HepG2 (cell line): Measurements from ENCODE around the gene KL. TPM values are rescaled to one million over a fixed set of nuclear protein-coding genes. Genes with fewer than 3 reads are reported as not detected.

Experiments
- ATAC-seq: fragments of 200-7000 bp; cut with Tn5 transposase; 3 replicates; pipeline ENCODE4 v1.9.1; 2020; ENCODE audit warnings: mild to moderate bottlenecking, moderate library complexity
- Bru-seq: library from RNA; stranded (reverse); fragments of 400-500 nt; gene quantifications from one replicate; lab custom pipeline; 2021; lab: Mats Ljungman, UMichigan
- BruChase-seq, 2 experiments: library from RNA; stranded (reverse); fragments of 400-500 nt; gene quantifications; one replicate each; lab custom pipeline; 2021; lab: Mats Ljungman, UMichigan
- BruUV-seq: library from RNA; stranded (reverse); fragments of 400-500 nt; replicated peaks from 2 replicates; lab custom pipeline; 2021; lab: Mats Ljungman, UMichigan
- CTCF ChIA-PET: fragments of 300-600 bp; formaldehyde crosslinking; extraction: SDS; loops from one replicate; lab custom pipeline; 2021; ENCODE audit warnings: low total read pairs, inconsistent platforms, low intra/inter-chr PET ratio; lab: Yijun Ruan, JAX
- POLR2A ChIA-PET: fragments of 350-600 bp; sonication (Branson Sonifier 250); formaldehyde crosslinking; loops from one replicate; lab custom pipeline; 2020; ENCODE audit warnings: antibody characterized with exemption, inconsistent platforms; lab: Yijun Ruan, JAX
- DNase-seq: peaks from one replicate; pipeline ENCODE4 v3.0.0-alpha.2; 2015; ENCODE audit warnings: low spot score
- FAIRE-seq: peaks from 3 replicates; lab custom pipeline; 2011; peaks lifted over from hg19 to GRCh38; lab: Jason Lieb, UNC
- H2AFZ ChIP-seq: one replicate; pipeline ENCODE4 v1.6.1; 2011; ENCODE audit warnings: low read length, inconsistent platforms
- H3K27ac ChIP-seq: fragments of 300-600 bp; 3 replicates; pipeline ENCODE4 v1.8.0; 2011; ENCODE audit warnings: mixed run types, mild to moderate bottlenecking, mixed read lengths, low read length, inconsistent platforms; ENCODE audit not compliant: insufficient read depth; ENCODE audit errors: extremely low read length
- H3K27me3 ChIP-seq, 2 experiments: fragments of 200-600 bp in 1 of 2; 2 replicates in 1 of 2; 3 replicates in 1 of 2; pipeline versions ENCODE4 v1.6.0 to v1.8.0; 2011; ENCODE audit warnings: low read length in 2 of 2, mild to moderate bottlenecking in 2 of 2, moderate library complexity in 2 of 2, inconsistent platforms in 1 of 2; ENCODE audit not compliant: insufficient read depth in 2 of 2, control insufficient read depth in 1 of 2
- H3K36me3 ChIP-seq, 2 experiments: fragments of 200-600 bp in 1 of 2; replicated peaks in 1 of 2; 2 replicates in 1 of 2; 3 replicates in 1 of 2; pipeline versions ENCODE4 v1.5.1 to v1.8.0; 2011; ENCODE audit warnings: low read length in 2 of 2, inconsistent platforms in 1 of 2; ENCODE audit not compliant: insufficient read depth in 2 of 2, control insufficient read depth in 1 of 2
- H3K4me1 ChIP-seq: 2 replicates; pipeline ENCODE4 v1.5.1; 2012; ENCODE audit warnings: low read length, inconsistent platforms; ENCODE audit not compliant: insufficient read depth
- H3K4me2 ChIP-seq: 2 replicates; pipeline ENCODE4 v1.6.0; 2011; ENCODE audit warnings: low read depth, low read length, inconsistent platforms
- H3K4me3 ChIP-seq, 3 experiments: fragments of 200-600 bp in 1 of 3; sonication (generic), shearing (Covaris generic) in 1 of 3; replicated peaks in 1 of 3; 2 replicates each; pipeline ENCODE4 v1.5.1; 2011 to 2016; ENCODE audit warnings: low read length in 3 of 3, inconsistent platforms in 2 of 3, low read depth in 2 of 3, mild to moderate bottlenecking in 2 of 3, control low read depth in 1 of 3, mixed read lengths in 1 of 3; ENCODE audit not compliant: insufficient read depth in 1 of 3
- H3K79me2 ChIP-seq: one replicate; pipeline ENCODE4 v1.6.1; 2011; ENCODE audit warnings: low read length, inconsistent platforms; ENCODE audit not compliant: insufficient read depth
- H3K9ac ChIP-seq: 2 replicates; pipeline ENCODE4 v1.6.0; 2011; ENCODE audit warnings: mild to moderate bottlenecking, low read depth, low read length, inconsistent platforms; ENCODE audit not compliant: insufficient read depth
- H3K9me3 ChIP-seq: 2 replicates; pipeline ENCODE4 v1.5.1; 2012; ENCODE audit warnings: mild to moderate bottlenecking, low read length
- H4K20me1 ChIP-seq: 2 replicates; pipeline ENCODE4 v1.6.0; 2011; ENCODE audit warnings: inconsistent platforms, mild to moderate bottlenecking, low read length, moderate library complexity; ENCODE audit not compliant: insufficient read depth
- ARNT2 ChIP-seq: sonication (generic); formaldehyde crosslinking; IDR thresholded peaks from 2 replicates; pipeline ENCODE4 v1.8.0; 2022; ENCODE audit warnings: mild to moderate bottlenecking, low read depth, missing genetic modification reagents, moderate library complexity
- CEBPG ChIP-seq: IDR thresholded peaks from 2 replicates; pipeline ENCODE4 v1.6.1; 2016
- CHD4 ChIP-seq: fragments of 200-600 bp; sonication (generic); IDR thresholded peaks from 2 replicates; pipeline ENCODE4 v1.7.0; 2017; ENCODE audit warnings: mild to moderate bottlenecking, low read length, borderline replicate concordance
- ELF3 ChIP-seq: IDR thresholded peaks from 2 replicates; pipeline ENCODE4 v1.6.1; 2016; ENCODE audit warnings: missing genetic modification reagents, missing compliant biosample characterization
- GTF2F1 ChIP-seq: fragments of 150-350 bp; IDR thresholded peaks from 2 replicates; pipeline ENCODE4 v1.6.1; 2014; ENCODE audit warnings: low read length
- HNF4A ChIP-seq: sonication (generic); formaldehyde crosslinking; IDR thresholded peaks from 2 replicates; pipeline ENCODE4 v1.4.0; 2020; ENCODE audit warnings: missing genetic modification reagents
- JUNB ChIP-seq: sonication (generic); formaldehyde crosslinking; IDR thresholded peaks from 2 replicates; pipeline ENCODE4 v1.8.0; 2022; ENCODE audit warnings: missing genetic modification reagents, mild to moderate bottlenecking, borderline replicate concordance
- KLF15 ChIP-seq: sonication (generic); formaldehyde crosslinking; IDR thresholded peaks from 2 replicates; pipeline ENCODE4 v1.8.1; 2023; ENCODE audit warnings: borderline replicate concordance, mild to moderate bottlenecking, inconsistent platforms, missing genetic modification reagents, mixed read lengths
- SIX4 ChIP-seq: sonication (generic); formaldehyde crosslinking; IDR thresholded peaks from 2 replicates; pipeline ENCODE4 v1.4.0; 2020; ENCODE audit warnings: missing genetic modification reagents
- THAP8 ChIP-seq: sonication (generic); formaldehyde crosslinking; IDR thresholded peaks from 2 replicates; pipeline ENCODE4 v1.5.1; 2020; ENCODE audit warnings: missing genetic modification reagents, mild to moderate bottlenecking, borderline replicate concordance
- ZFP90 ChIP-seq: sonication (generic); formaldehyde crosslinking; IDR thresholded peaks from 2 replicates; pipeline ENCODE4 v1.8.0; 2022; ENCODE audit warnings: missing genetic modification reagents, mild to moderate bottlenecking, inconsistent platforms, borderline replicate concordance
- ZGPAT ChIP-seq: IDR thresholded peaks from 2 replicates; pipeline ENCODE4 v1.6.1; 2016; ENCODE audit warnings: mild to moderate bottlenecking
- ZNF354B ChIP-seq: sonication (generic); formaldehyde crosslinking; IDR thresholded peaks from 2 replicates; pipeline ENCODE4 v1.8.0; 2022; ENCODE audit warnings: mild to moderate bottlenecking, missing genetic modification reagents
- WGBS: methylation state at CpG from one replicate; pipeline ENCODE4 v1.1.6; 2017; ENCODE audit warnings: low lambda C conversion rate; 5-methylcytosine and 5-hydroxymethylcytosine counted together
- in situ Hi-C: cut with HindIII; loops from 2 replicates; pipeline ENCODE4 v1.10.0; 2017; ENCODE audit warnings: low pct_unique_long_range_greater_than_20kb; ENCODE audit not compliant: extremely low pct_ligation_motif_present
- intact Hi-C: fragments of 100-400 bp; cut with micrococcal nuclease; formaldehyde crosslinking; loops from one replicate; pipeline ENCODE4 v1.10.0; 2022; ENCODE audit not compliant: unreplicated experiment
- long read RNA-seq, 2 experiments: library from RNA in 1 of 2; library from polyadenylated mRNA in 1 of 2; stranded (forward) in 1 of 2; unstranded in 1 of 2; transcript quantifications; one replicate each; pipeline ENCODE4 v2.0.0, GENCODE V29; 2019 to 2022
- polyA minus RNA-seq, 3 experiments: library from RNA; depleted of rRNA, polyadenylated mRNA; stranded (reverse); fragments of >200 nt; gene quantifications; 2 replicates each; pipeline ENCODE4 v1.2.3, GENCODE V29; 2011; ENCODE audit warnings: low replicate concordance in 1 of 3
- polyA plus RNA-seq, 8 experiments: library from polyadenylated mRNA; depleted of rRNA in 3 of 8; stranded (reverse) in 7 of 8; unstranded in 1 of 8; fragments of >200 nt; fragmentation: Illumina TruSeq in 4 of 8; extraction: Trizol in 4 of 8; gene quantifications; 2 replicates each; pipeline versions ENCODE4 v1.2.1 to v1.2.3, GENCODE V29; 2011 to 2016; ENCODE audit warnings: low read depth in 4 of 8, missing spikeins in 1 of 8, mixed read lengths in 1 of 8; ENCODE audit not compliant: insufficient read depth in 1 of 8
- total RNA-seq, 5 experiments: library from RNA; depleted of rRNA; stranded (reverse); fragments of >200 nt; fragmentation: Illumina TruSeq; extraction: Trizol; gene quantifications; 2 replicates each; pipeline ENCODE4 v1.2.3, GENCODE V29; 2016; ENCODE audit warnings: low read depth in 1 of 5
- TF ChIP-seq, protein P1 (sequence below): fragments of 450-650 bp; IDR thresholded peaks from 2 replicates; pipeline ENCODE4 v1.6.1; 2017; ENCODE audit warnings: mild to moderate bottlenecking

KL gene
- total RNA-seq (2016; rRNA removed; fragmentation: Illumina TruSeq; extraction: Trizol) (not detected in 2 replicates), polyA plus RNA-seq (2011; rRNA removed) (not detected in 2 replicates), polyA minus RNA-seq (2011; rRNA and poly(A)+ RNA removed; ENCODE audit: low replicate concordance) (0.05 TPM in 1 of 2 replicates, not detected in the other), Bru-seq, nascent RNA (percentile 5 among the genes with signal in this experiment), BruChase-seq, experiment 1, labeled RNA remaining after a 6-hour chase (percentile 8 among the genes with signal in this experiment), BruChase-seq, experiment 2, labeled RNA remaining after a 2-hour chase (percentile 7 among the genes with signal in this experiment)
- not detected in 2 replicates for total RNA-seq (2016; cell fraction: cytosol; rRNA removed; fragmentation: Illumina TruSeq; extraction: Trizol; ENCODE audit: low read depth)
- total RNA-seq (2016; cell fraction: insoluble cytoplasmic fraction; rRNA removed; fragmentation: Illumina TruSeq; extraction: Trizol): not detected in 2 replicates
- not detected in 2 replicates for total RNA-seq (2016; cell fraction: membrane; rRNA removed; fragmentation: Illumina TruSeq; extraction: Trizol)
- not detected in 2 replicates for total RNA-seq (2016; cell fraction: nucleus; rRNA removed; fragmentation: Illumina TruSeq; extraction: Trizol)
- not detected in 2 replicates for polyA plus RNA-seq (2011; cell fraction: cytosol; rRNA removed)
- not detected in 2 replicates for polyA plus RNA-seq (2011; cell fraction: nucleus; rRNA removed)
- not detected in 2 replicates for polyA plus RNA-seq (2012)
- not detected in 2 replicates for polyA plus RNA-seq (2016; cell fraction: cytosol; fragmentation: Illumina TruSeq; extraction: Trizol; ENCODE audit: low read depth)
- polyA plus RNA-seq (2016; cell fraction: insoluble cytoplasmic fraction; fragmentation: Illumina TruSeq; extraction: Trizol; ENCODE audit: low read depth): not detected in 2 replicates
- not detected in 2 replicates for polyA plus RNA-seq (2016; cell fraction: membrane; fragmentation: Illumina TruSeq; extraction: Trizol; ENCODE audit: low read depth)
- not detected in 2 replicates for polyA plus RNA-seq (2016; cell fraction: nucleus; fragmentation: Illumina TruSeq; extraction: Trizol; ENCODE audit: insufficient read depth, low read depth)
- not detected in 2 replicates for polyA minus RNA-seq (2011; cell fraction: cytosol; rRNA and poly(A)+ RNA removed)
- not detected in 2 replicates for polyA minus RNA-seq (2011; cell fraction: nucleus; rRNA and poly(A)+ RNA removed)
- long read RNA-seq, experiment 1: 0 reads
- long read RNA-seq, experiment 2: 0 reads

DNA sequence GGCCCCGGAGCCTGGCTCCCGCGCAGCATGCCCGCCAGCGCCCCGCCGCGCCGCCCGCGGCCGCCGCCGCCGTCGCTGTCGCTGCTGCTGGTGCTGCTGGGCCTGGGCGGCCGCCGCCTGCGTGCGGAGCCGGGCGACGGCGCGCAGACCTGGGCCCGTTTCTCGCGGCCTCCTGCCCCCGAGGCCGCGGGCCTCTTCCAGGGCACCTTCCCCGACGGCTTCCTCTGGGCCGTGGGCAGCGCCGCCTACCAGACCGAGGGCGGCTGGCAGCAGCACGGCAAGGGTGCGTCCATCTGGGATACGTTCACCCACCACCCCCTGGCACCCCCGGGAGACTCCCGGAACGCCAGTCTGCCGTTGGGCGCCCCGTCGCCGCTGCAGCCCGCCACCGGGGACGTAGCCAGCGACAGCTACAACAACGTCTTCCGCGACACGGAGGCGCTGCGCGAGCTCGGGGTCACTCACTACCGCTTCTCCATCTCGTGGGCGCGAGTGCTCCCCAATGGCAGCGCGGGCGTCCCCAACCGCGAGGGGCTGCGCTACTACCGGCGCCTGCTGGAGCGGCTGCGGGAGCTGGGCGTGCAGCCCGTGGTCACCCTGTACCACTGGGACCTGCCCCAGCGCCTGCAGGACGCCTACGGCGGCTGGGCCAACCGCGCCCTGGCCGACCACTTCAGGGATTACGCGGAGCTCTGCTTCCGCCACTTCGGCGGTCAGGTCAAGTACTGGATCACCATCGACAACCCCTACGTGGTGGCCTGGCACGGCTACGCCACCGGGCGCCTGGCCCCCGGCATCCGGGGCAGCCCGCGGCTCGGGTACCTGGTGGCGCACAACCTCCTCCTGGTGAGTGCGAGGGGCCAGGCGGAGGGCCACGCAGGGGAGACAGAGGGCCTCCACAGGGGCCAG is at the start of gene KL:
Gene KL, plus strand, starts transcription at position 10 of the 909 bp plus-strand sequence. Its CDS starts 18 bp downstream, at position 28.
- Histone ChIP-seq H3K36me3 (no peaks in the 10 kb centered on the region), H4K20me1 (no peaks in the 10 kb centered on the region), H3K4me3 (peak within 1 kb of the TSS in 1 of 3 experiments; percentile 23; a peak in 1 of 6 replicates), H3K9me3 (no peaks in the 10 kb centered on the region), H2AFZ (no peak within 1 kb of the TSS), H3K27me3 (peaks cover 1 to 17% of the 10 kb centered on the region in 2 experiments; a peak in 4 of 5 replicates), H3K79me2 (no peaks in the 10 kb centered on the region), H3K9ac (no peak within 1 kb of the TSS), H3K4me1 (no peaks in the 10 kb centered on the region), H3K4me2 (peak within 1 kb of the TSS; percentile 53), H3K27ac (no peak within 1 kb of the TSS)
- no peak for DNase-seq
- FAIRE-seq: no peak
- in situ Hi-C loops: no loop called here
- intact Hi-C loops: no loop called here
- no peak for TF ChIP-seq SIX4 (CRISPR knock-in tag)
- TF ChIP-seq THAP8 (CRISPR knock-in tag): no peak
- no peak for TF ChIP-seq ARNT2 (CRISPR knock-in tag)
- TF ChIP-seq, protein P1, sequence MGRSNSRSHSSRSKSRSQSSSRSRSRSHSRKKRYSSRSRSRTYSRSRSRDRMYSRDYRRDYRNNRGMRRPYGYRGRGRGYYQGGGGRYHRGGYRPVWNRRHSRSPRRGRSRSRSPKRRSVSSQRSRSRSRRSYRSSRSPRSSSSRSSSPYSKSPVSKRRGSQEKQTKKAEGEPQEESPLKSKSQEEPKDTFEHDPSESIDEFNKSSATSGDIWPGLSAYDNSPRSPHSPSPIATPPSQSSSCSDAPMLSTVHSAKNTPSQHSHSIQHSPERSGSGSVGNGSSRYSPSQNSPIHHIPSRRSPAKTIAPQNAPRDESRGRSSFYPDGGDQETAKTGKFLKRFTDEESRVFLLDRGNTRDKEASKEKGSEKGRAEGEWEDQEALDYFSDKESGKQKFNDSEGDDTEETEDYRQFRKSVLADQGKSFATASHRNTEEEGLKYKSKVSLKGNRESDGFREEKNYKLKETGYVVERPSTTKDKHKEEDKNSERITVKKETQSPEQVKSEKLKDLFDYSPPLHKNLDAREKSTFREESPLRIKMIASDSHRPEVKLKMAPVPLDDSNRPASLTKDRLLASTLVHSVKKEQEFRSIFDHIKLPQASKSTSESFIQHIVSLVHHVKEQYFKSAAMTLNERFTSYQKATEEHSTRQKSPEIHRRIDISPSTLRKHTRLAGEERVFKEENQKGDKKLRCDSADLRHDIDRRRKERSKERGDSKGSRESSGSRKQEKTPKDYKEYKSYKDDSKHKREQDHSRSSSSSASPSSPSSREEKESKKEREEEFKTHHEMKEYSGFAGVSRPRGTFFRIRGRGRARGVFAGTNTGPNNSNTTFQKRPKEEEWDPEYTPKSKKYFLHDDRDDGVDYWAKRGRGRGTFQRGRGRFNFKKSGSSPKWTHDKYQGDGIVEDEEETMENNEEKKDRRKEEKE: no peak
- TF ChIP-seq GTF2F1: no peak
- no peak for TF ChIP-seq CEBPG (CRISPR knock-in tag)
- TF ChIP-seq JUNB: no peak
- TF ChIP-seq ELF3 (CRISPR knock-in tag): no peak
- no peak for TF ChIP-seq KLF15 (CRISPR knock-in tag)
- TF ChIP-seq ZGPAT (CRISPR knock-in tag): no peak
- TF ChIP-seq ZFP90 (CRISPR knock-in tag): no peak
- no peak for TF ChIP-seq HNF4A (CRISPR knock-in tag)
- TF ChIP-seq ZNF354B (CRISPR knock-in tag): no peak
- no peak for TF ChIP-seq CHD4
- peak; percentile 23; the same call in 2 of the 3 replicates for ATAC-seq
- CTCF ChIA-PET: no interaction called here
- POLR2A ChIA-PET: no interaction called here
- BruUV-seq: no TSS peak
- 96% methylated on average over 48 of the region's 106 CpGs for WGBS
